T-helper 17 cell (primary cell): ENCODE measurements around the gene ZNF438. TPM values are rescaled to one million over a fixed set of nuclear protein-coding genes. Genes with fewer than 3 reads are reported as not detected.
"Not testable (repeated sequence)": the region's sequence is repeated elsewhere in the genome, so short reads cannot be mapped to it uniquely, and the experiment has no call there.

Experiments
- ATAC-seq: fragments of 150-1000 bp; cut with Tn5 transposase; 2 replicates; pipeline ENCODE4 v1.10.0; 2021; ENCODE audit warnings: mild to moderate bottlenecking, moderate library complexity
- DNase-seq, 3 donors: peaks; one replicate each; pipeline versions ENCODE4 v3.0.0 to v3.0.0-alpha.2; 2020 to 2021
- H3K9me3 ChIP-seq: one replicate; pipeline ENCODE4 v1.7.0; 2013; ENCODE audit warnings: low read length, mild to moderate bottlenecking; ENCODE audit not compliant: control insufficient read depth, poor library complexity, severe bottlenecking
- H3K27ac Mint-ChIP-seq: one replicate; pipeline ENCODE4 v1.8.0; 2022; ENCODE audit warnings: mild to moderate bottlenecking, moderate library complexity, mixed read lengths
- H3K27me3 Mint-ChIP-seq: one replicate; pipeline ENCODE4 v1.8.0; 2022; ENCODE audit warnings: mixed read lengths
- H3K36me3 Mint-ChIP-seq: one replicate; pipeline ENCODE4 v1.8.0; 2022; ENCODE audit warnings: low read depth, mixed read lengths
- H3K4me1 Mint-ChIP-seq: one replicate; pipeline ENCODE4 v1.8.0; 2022; ENCODE audit warnings: mild to moderate bottlenecking, mixed read lengths
- H3K4me3 Mint-ChIP-seq: one replicate; pipeline ENCODE4 v1.8.0; 2022; ENCODE audit warnings: mild to moderate bottlenecking, moderate library complexity, mixed read lengths
- total RNA-seq, 4 donors: library from RNA in 2 of 4; stranded (reverse) in 2 of 4; gene quantifications; one replicate each; pipeline ENCODE4 v1.2.3 and lab custom pipeline; 2022 to 2026

Gene ZNF438
- total RNA-seq, 2 donors from 2014 or later: 3.1 to 3.7 TPM

DNA sequence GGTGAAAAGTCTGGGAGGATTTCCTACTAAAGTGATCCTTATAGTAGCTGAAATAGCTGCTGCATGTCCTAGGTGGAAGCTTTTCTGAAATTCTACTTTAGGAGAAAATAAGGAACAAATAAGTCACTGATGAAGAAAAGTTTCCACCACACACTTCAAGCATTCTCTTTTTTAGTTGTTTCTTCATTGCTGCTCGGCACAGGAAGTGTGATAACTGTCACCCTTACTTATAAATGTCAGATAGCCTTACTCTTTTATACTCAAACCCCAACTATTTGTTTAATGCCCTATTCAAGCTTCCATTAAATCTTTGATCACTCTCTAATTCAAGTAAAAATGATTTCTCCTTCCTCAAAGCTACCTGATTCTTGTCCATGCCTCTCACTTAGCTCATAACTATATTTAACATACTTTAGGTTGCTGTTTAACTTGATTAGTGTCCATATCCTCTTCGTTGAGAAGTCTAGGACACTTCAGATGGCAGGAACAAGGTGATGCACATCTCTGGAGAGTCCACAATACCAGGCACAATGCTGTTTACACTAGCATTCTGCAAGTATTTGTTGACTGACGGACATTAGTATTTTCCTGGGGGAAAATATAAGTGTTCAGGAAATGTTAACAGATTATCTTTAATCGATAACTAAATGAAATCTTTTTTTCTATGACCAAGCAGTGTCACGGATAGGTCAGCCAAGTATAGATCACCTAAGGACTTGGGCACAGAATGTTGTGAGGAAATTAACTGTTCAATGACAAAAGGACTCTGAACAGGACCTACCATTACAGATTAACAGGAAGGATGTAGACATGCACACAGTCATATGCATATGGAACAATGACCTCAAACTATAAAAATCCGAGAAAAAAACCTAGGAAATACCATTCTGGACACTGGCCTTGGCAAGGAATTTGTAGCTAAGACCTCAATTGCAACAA, 67.4 kb downstream of the ZNF438 start:
- Mint-ChIP-seq H3K4me3 (no peak overlapping the region), H3K27ac (no peak overlapping the region), H3K27me3 (no peaks in the 10 kb centered on the region), H3K36me3 (peaks cover 3% of the 10 kb centered on the region), H3K4me1 (peaks cover 9% of the 10 kb centered on the region)
- DNase-seq (no peak), ATAC-seq (no peak)
- H3K9me3 ChIP-seq: no peaks in the 10 kb centered on the region

DNA sequence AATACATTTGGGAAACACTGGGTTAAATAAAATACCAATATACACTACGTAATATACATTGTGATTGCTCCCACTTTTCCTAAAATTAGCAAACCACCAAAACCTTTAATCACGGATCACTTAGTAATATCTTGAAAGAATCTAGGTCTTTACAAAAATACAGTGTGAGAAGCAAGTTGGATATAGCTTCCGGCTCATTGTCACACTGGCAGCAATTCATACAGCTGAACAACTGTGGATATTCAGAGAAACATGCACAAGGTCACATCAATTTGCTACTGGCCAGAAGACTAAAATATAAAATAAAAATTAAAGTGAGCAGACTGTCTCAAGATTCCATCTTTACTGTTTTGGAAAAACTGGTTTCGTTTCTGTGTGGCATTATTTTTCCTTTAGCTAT, 69.1 kb downstream of the ZNF438 start:
- Mint-ChIP-seq H3K4me3 (no peak overlapping the region), H3K27ac (no peak overlapping the region), H3K36me3 (peaks cover 3% of the 10 kb centered on the region), H3K27me3 (no peaks in the 10 kb centered on the region), H3K4me1 (peaks cover 9% of the 10 kb centered on the region)
- H3K9me3 ChIP-seq: no peaks in the 10 kb centered on the region
- no peak for DNase-seq
- no peak for ATAC-seq

DNA sequence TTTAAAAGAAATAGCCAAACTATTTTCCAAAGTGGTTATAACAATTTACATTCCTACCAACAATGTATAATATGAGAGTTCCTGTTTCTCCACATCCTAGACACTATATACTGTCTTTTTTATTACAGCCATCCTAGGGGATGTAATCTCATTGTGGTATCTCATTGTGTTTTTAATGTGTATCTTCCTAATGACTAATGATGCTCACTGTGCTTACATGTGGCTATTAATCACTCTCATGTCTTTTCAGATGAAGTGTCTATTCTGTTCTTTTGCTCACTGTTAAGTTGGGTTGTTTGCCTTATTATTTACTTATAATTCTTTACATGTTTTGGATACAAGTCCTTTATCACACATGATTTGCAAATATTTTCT, 71.8 kb downstream of the ZNF438 start:
- peaks cover 3% of the 10 kb centered on the region for H3K36me3 Mint-ChIP-seq
- H3K27ac Mint-ChIP-seq: no peak overlapping the region
- ATAC-seq (no peak), DNase-seq (no peak)
- no peaks in the 10 kb centered on the region for H3K27me3 Mint-ChIP-seq
- no peaks in the 10 kb centered on the region for H3K9me3 ChIP-seq
- peaks cover 9% of the 10 kb centered on the region for H3K4me1 Mint-ChIP-seq
- H3K4me3 Mint-ChIP-seq: no peak overlapping the region

DNA sequence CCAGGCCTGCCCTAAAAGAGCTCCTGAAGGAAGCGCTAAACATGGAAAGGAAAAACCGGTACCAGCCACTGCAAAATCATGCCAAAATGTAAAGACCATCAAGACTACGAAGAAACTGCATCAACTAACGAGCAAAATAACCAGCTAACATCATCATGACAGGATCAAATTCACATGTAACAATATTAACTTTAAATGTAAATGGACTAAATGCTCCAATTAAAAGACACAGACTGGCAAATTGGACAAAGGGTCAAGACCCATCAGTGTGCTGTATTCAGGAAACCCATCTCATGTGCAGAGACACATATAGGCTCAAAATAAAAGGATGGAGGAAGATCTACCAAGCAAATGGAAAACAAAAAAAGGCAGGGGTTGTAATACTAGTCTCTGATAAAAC, 82.4 kb downstream of the ZNF438 start:
- H3K36me3 Mint-ChIP-seq: not testable (repeated sequence)

DNA sequence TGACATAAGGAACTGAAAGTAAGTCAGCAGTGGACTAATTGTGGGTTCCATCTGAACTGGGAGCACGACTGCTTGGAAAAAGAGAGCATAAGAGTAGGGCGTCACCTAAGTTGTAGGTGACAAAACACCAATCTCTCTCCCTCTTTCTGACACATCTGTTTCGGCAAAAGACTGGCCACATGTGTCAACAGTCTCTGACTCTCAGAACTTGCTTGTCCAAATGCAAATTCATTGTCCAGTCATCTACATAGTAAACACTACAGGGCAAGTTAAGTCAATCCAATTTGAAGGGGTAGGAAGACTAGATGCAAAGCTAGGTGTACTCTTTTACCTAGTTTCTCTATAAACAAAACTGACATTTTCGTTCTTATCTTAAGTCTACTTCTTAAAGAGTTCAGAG, 87.7 kb downstream of the ZNF438 start:
- H3K9me3 ChIP-seq: no peaks in the 10 kb centered on the region
- DNase-seq: no peak
- H3K36me3 Mint-ChIP-seq: peaks cover 6% of the 10 kb centered on the region
- H3K4me1 Mint-ChIP-seq: no peaks in the 10 kb centered on the region
- no peaks in the 10 kb centered on the region for H3K27me3 Mint-ChIP-seq
- ATAC-seq: no peak
- no peak overlapping the region for H3K4me3 Mint-ChIP-seq
- no peak overlapping the region for H3K27ac Mint-ChIP-seq

More for the DNA sequence above, 82.4 kb downstream of the ZNF438 start:
- DNase-seq, H3K4me3 Mint-ChIP-seq, H3K27me3 Mint-ChIP-seq, H3K9me3 ChIP-seq, ATAC-seq, H3K27ac Mint-ChIP-seq, H3K4me1 Mint-ChIP-seq: not testable (repeated sequence)

DNA sequence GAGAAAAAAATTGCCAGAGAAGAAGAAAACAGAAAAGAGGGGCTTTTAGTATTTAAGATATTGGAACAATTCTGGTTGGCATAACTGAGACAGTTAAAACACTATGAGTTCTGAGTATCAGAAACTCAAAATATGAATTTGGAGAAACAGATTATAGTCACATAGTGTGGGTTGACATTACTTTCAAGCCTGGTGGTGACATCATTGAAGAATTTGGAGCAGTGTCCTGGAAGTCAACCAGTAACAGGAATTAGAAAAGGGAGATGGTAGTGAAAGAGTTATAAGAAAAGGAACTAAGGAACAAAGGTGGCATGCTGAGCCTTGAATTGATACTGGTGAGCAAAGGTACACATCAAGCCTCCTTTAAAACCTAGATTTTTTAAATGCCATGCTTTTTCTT, 88.2 kb downstream of the ZNF438 start:
- Mint-ChIP-seq H3K4me1 (no peaks in the 10 kb centered on the region), H3K4me3 (no peak overlapping the region), H3K27me3 (no peaks in the 10 kb centered on the region), H3K27ac (no peak overlapping the region), H3K36me3 (peaks cover 6% of the 10 kb centered on the region)
- no peaks in the 10 kb centered on the region for H3K9me3 ChIP-seq
- ATAC-seq (no peak), DNase-seq (no peak)

DNA sequence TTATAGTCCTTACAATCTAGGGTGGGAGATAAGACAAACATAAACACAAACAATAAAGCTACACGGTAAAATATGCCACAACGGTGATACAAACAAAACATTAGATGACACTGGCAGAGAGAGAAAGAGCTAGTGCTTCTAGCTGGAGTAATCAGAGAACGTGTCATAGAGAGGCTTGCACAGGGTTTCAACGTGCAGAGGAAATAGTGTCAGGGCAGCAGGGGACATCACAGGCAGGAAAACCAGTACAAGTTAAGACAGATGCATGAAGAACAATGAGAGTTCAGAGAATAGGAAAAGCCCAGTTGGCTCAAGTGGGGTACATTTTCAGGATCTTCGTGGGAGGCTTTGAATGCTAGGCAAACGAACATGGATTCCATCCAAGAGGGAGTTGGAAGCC, 91.4 kb downstream of the ZNF438 start:
- ATAC-seq (no peak), DNase-seq (no peak)
- Mint-ChIP-seq H3K27me3 (no peaks in the 10 kb centered on the region), H3K36me3 (peaks cover 3% of the 10 kb centered on the region), H3K4me1 (no peaks in the 10 kb centered on the region), H3K27ac (no peak overlapping the region), H3K4me3 (no peak overlapping the region)
- H3K9me3 ChIP-seq: no peaks in the 10 kb centered on the region

DNA sequence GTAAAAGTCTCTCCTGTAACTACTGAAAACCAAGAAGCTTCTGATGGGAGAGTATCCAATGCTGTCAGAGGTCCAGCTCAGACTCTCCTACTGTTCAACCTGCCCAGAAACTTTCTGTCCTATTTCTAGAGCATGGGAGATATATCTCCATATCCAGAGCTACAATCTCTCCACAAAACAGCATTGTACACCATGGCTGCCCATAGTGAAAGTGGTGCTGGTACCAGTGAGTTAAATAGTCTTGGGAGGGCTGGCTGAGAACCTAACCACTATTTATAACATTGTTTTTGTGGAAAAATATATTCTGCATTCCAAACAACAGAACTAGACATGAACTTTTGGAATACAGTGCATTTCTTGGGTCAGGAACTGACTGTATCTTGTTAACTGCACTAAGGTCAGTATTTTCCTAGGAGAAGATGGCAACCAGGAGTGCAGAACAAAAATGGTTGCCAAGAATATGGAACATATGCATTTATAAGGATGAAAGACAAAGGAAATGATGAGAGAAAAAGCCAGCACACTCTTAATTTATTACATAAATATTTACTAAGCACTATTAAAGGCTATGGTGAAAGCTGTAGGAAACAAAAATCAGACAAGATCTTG, 91.9 kb downstream of the ZNF438 start:
- H3K36me3 Mint-ChIP-seq: peaks cover 4% of the 10 kb centered on the region
- DNase-seq (no peak), ATAC-seq (no peak)
- H3K27ac Mint-ChIP-seq: no peak overlapping the region
- no peak overlapping the region for H3K4me3 Mint-ChIP-seq
- no peaks in the 10 kb centered on the region for H3K9me3 ChIP-seq
- H3K27me3 Mint-ChIP-seq: no peaks in the 10 kb centered on the region
- H3K4me1 Mint-ChIP-seq: no peaks in the 10 kb centered on the region

DNA sequence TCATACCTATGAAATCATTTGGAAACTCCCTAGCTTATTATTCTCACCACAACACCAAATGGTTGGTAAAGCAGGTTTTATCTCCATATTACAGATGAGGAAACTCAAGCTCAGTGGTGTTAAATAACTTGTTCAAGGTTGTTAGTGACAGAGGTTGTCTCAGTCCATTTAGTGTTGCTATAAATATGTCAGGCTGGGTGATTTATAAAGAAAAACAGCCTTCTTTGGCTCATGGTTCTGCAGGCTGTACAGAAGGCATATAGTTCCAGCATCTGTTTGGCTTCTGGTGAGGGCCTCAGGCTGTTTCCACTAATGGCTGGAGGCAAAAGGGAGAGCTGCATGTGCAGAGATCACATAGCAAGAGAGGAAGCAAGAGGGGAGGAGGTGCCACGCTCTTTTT, 96.6 kb downstream of the ZNF438 start:
- Mint-ChIP-seq H3K4me3 (no peak overlapping the region), H3K36me3 (peaks cover 2% of the 10 kb centered on the region), H3K27me3 (no peaks in the 10 kb centered on the region), H3K27ac (no peak overlapping the region), H3K4me1 (no peaks in the 10 kb centered on the region)
- ATAC-seq: no peak
- H3K9me3 ChIP-seq: no peaks in the 10 kb centered on the region
- DNase-seq: no peak

DNA sequence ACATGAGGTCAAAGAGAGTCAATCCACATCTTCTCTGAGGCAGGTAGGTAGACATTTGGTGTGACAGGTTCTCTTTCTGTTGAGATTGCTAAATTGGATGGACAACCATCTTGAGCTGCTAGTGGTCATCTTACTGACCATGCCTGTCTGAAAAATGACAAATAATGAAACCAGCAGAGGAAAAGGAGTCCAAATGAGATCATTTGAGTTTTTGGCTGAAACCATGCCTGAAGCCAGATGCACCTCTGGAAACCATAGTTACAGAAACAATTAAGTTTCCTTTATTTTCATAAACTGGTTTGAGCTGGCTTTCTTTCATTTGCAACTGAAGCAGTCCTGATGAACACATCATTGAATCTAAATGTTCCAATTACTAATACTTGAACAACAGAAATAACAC, 100.6 kb downstream of the ZNF438 start:
- H3K36me3 Mint-ChIP-seq: peaks cover 9% of the 10 kb centered on the region
- H3K27ac Mint-ChIP-seq: no peak overlapping the region
- H3K9me3 ChIP-seq: no peaks in the 10 kb centered on the region
- no peak overlapping the region for H3K4me3 Mint-ChIP-seq
- no peak for ATAC-seq
- H3K27me3 Mint-ChIP-seq: no peaks in the 10 kb centered on the region
- peaks cover 3% of the 10 kb centered on the region for H3K4me1 Mint-ChIP-seq
- DNase-seq: no peak

DNA sequence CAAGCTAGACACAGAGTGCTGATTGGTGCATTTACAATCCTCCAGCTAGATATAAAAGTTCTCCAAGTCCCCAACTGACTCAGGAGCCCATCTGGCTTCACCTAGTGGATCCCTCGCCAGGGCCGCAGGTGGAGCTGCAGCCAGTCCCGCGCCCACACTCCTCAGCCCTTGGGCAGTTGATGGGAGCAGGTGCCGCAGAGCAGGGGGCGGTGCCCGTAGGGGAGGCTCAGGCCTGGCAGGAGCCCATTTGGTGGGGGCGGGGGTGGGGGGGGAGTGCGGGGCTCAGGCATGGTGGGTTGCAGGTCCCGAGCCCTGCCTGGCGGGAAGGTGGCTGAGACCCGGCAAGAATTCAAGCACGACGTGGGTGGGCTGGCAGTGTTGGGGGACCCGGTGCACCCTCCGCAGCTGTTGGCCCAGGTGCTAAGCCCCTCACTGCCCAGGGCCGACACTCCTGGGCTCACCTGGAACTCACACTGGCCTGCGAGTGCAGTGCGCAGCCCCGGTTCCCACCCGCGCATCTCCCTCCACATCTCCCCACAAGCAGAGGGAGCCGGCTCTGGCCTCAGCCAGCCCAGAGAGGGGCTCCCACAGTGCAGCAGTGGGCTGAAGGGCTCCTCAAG, 101.7 kb downstream of the ZNF438 start:
- no peak for DNase-seq
- peaks cover 9% of the 10 kb centered on the region for H3K36me3 Mint-ChIP-seq
- no peaks in the 10 kb centered on the region for H3K9me3 ChIP-seq
- H3K27me3 Mint-ChIP-seq: no peaks in the 10 kb centered on the region
- no peak overlapping the region for H3K4me3 Mint-ChIP-seq
- no peak overlapping the region for H3K27ac Mint-ChIP-seq
- H3K4me1 Mint-ChIP-seq: peaks cover 3% of the 10 kb centered on the region
- ATAC-seq: no peak

DNA sequence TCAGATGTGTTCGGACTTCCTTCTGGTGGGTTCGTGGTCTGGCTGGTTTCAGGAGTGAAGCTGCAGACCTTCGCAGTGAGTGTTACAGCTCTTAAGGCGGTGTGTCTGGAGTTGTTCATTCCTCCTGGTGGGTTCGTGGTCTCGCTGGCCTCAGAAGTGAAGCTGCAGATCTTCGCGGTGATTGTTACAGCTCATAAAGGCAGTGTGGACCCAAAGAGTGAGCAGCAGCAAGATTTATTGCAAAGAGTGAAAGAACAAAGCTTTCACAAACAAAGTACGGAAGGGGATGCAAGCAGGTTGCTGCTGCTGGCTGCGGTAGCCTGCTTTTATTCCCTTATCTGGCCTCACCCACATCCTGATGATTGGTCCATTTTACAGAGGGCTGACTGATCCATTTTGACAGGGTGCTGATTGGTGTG, 102.3 kb downstream of the ZNF438 start:
- peaks cover 12% of the 10 kb centered on the region for H3K36me3 Mint-ChIP-seq
- not testable (repeated sequence) for ATAC-seq, H3K9me3 ChIP-seq, DNase-seq, H3K27ac Mint-ChIP-seq, H3K4me1 Mint-ChIP-seq, H3K4me3 Mint-ChIP-seq, H3K27me3 Mint-ChIP-seq

DNA sequence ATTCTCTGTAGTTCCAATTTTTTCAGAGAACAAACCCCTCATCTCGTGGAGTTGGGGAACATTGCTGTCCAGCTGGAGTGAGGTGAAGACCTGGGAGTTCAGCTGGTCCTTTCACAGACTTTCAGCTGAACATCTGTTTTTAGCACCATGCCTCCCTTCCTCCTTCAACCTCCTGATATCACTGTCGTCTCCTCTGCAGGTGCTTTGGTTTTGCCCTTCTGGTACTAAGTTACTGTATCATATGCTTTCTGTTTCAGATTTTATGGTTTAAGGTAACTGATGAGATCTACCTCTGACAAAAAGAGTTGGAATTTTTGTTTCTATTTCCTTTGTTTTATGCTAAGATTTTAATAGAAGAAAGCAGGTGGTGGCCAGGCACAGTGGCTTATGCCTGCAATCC, 102.9 kb downstream of the ZNF438 start:
- Mint-ChIP-seq H3K27me3 (no peaks in the 10 kb centered on the region), H3K36me3 (peaks cover 12% of the 10 kb centered on the region), H3K27ac (no peak overlapping the region), H3K4me3 (no peak overlapping the region), H3K4me1 (peaks cover 3% of the 10 kb centered on the region)
- ATAC-seq (no peak), DNase-seq (no peak)
- no peaks in the 10 kb centered on the region for H3K9me3 ChIP-seq
